Measurements from ENCODE around the gene AACS. TPM values are rescaled to one million over a fixed set of nuclear protein-coding genes. Genes with fewer than 3 reads are reported as not detected.

The AACS gene
- total and polyA plus RNA-seq, 2 donors (not counting 1 experiment from before 2014, with no cell fraction given): 6.1 to 20.8 TPM

DNA sequence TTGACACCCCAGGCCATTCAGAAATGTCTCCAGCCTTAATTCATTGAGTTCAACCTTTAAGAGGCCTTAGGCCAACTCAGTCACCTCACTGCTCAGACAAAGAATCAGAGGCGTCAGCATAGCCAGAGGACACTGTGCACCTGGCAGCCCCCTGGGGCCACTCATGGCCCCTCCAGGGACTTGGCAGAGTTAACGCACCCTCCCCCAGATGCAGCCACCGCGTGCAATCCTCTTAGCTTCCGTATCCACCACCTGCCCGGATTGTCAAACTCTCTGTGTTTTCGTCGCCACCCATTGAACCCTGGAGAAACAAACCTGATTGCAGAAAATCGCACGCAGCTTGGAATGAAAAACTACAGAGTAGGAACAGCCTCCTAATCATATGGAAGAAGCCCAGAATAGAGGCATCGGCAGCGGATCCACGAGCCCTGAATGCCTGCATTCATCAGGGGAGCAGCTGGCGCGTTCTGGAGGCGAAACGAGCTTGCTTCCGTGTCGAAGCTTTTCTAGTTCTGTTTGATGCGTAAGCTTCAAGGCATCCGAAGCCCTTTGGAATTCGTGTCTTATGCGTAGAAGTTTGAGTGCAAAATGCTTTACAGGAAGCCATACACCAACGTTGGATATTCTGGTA is 49.4 kb upstream of the AACS start:
- H4K20me1 ChIP-seq (ENCODE audit: control insufficient read depth, insufficient read depth, low read length, poor library complexity, severe bottlenecking): peaks cover 13% of the 10 kb centered on the region
- ATAC-seq (ENCODE audit: low read depth) (no peak), DNase-seq (no peak)
- ChIA-PET CTCF (no interaction called here), POLR2A (interaction anchor here (0.6 kb wide), 2 partner anchors 57 to 893 kb away, joined by 3 to 9 read pairs; no protein-coding TSS in a partner anchor)
- no peaks in the 10 kb centered on the region for H3K9me3 Mint-ChIP-seq (ENCODE audit: insufficient read depth)
- H3K4me1 ChIP-seq (ENCODE audit: control insufficient read depth in 2 of 2, insufficient read depth in 2 of 2, low read length in 2 of 2): no peaks in the 10 kb centered on the region
- H3K4me2 ChIP-seq (replicated peaks; ENCODE audit: low read depth, low read length, poor library complexity, severe bottlenecking): no peak overlapping the region
- no peak overlapping the region for H3K9ac ChIP-seq (ENCODE audit: low read length)
- TF ChIP-seq EZH2 (IDR thresholded peaks at IDR 0.05; ENCODE audit: borderline replicate concordance, insufficient read depth, low read depth, low read length, poor library complexity, severe bottlenecking): no peak
- TF ChIP-seq, protein P1, sequence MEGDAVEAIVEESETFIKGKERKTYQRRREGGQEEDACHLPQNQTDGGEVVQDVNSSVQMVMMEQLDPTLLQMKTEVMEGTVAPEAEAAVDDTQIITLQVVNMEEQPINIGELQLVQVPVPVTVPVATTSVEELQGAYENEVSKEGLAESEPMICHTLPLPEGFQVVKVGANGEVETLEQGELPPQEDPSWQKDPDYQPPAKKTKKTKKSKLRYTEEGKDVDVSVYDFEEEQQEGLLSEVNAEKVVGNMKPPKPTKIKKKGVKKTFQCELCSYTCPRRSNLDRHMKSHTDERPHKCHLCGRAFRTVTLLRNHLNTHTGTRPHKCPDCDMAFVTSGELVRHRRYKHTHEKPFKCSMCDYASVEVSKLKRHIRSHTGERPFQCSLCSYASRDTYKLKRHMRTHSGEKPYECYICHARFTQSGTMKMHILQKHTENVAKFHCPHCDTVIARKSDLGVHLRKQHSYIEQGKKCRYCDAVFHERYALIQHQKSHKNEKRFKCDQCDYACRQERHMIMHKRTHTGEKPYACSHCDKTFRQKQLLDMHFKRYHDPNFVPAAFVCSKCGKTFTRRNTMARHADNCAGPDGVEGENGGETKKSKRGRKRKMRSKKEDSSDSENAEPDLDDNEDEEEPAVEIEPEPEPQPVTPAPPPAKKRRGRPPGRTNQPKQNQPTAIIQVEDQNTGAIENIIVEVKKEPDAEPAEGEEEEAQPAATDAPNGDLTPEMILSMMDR (IDR thresholded peaks at IDR 0.05): no peak
- H3K36me3 ChIP-seq (replicated peaks in 1 of 2; ENCODE audit: control extremely low read depth in 1 of 2, control insufficient read depth in 1 of 2, extremely low read depth in 1 of 2, insufficient read depth in 2 of 2, low read length in 1 of 2): peaks cover 0 to 44% of the 10 kb centered on the region in 2 experiments
- H3K79me2 ChIP-seq (ENCODE audit: control insufficient read depth, insufficient read depth, low read length): peaks cover 27% of the 10 kb centered on the region
- intact Hi-C loops (cut with micrococcal nuclease): no loop called here
- H3K27me3 Mint-ChIP-seq: no peaks in the 10 kb centered on the region
- peak overlapping the region; percentile 6 for H3K27ac Mint-ChIP-seq
- no peaks in the 10 kb centered on the region for H3K9me3 ChIP-seq (ENCODE audit: control extremely low read depth in 1 of 3, control insufficient read depth in 2 of 3, insufficient read depth in 1 of 3, low read length in 2 of 3)
- H3K27ac ChIP-seq (ENCODE audit: low read length in 2 of 2): no peak overlapping the region
- 91% methylated on average over 21 of the region's 24 CpGs for WGBS (ENCODE audit: insufficient coverage)
- H3K27me3 ChIP-seq (replicated peaks in 1 of 4; ENCODE audit: control extremely low read depth in 1 of 4, control insufficient read depth in 3 of 4, insufficient read depth in 4 of 4, low read length in 3 of 4): no peaks in the 10 kb centered on the region
- H3K4me1 Mint-ChIP-seq: peaks cover 7% of the 10 kb centered on the region
- no peak overlapping the region for H2AFZ ChIP-seq (ENCODE audit: insufficient read depth, low read depth, low read length, poor library complexity, severe bottlenecking)
- H3K4me3 Mint-ChIP-seq: no peak overlapping the region
- no peak overlapping the region for H3K4me3 ChIP-seq (ENCODE audit: control extremely low read depth in 1 of 5, extremely low read depth in 1 of 5, insufficient read depth in 1 of 5, low read depth in 2 of 5, low read length in 4 of 5)

DNA sequence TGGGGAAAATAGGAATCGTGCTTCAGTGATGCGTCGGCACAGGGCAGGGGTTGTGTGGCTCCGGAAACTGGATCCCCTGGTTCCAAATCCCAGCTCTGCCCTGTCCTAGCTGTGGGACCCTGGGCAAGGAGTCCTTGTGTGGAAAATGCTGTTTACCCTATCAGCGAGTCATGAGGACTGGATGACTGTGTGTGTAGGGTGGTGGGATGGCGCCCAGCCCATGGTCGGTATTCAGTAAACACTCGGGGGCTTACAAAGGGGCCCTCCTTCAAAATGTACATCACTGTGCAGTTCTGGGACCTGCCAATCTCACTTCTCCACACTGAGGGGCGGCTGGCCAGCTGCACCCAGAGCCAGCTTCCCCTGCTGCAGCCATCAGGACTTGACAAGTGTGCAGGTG is 47.4 kb upstream of the AACS start:
- Histone ChIP-seq H3K9me3 (ENCODE audit: control extremely low read depth in 1 of 3, control insufficient read depth in 2 of 3, insufficient read depth in 1 of 3, low read length in 2 of 3) (peaks cover 0 to 2% (median 0%) of the 10 kb centered on the region in 3 donors), H4K20me1 (ENCODE audit: control insufficient read depth, insufficient read depth, low read length, poor library complexity, severe bottlenecking) (no peaks in the 10 kb centered on the region), H3K27me3 (replicated peaks in 1 of 4; ENCODE audit: control extremely low read depth in 1 of 4, control insufficient read depth in 3 of 4, insufficient read depth in 4 of 4, low read length in 3 of 4) (no peaks in the 10 kb centered on the region), H3K27ac (ENCODE audit: low read length in 2 of 2) (no peak overlapping the region), H3K4me1 (ENCODE audit: control insufficient read depth in 2 of 2, insufficient read depth in 2 of 2, low read length in 2 of 2) (no peaks in the 10 kb centered on the region), H3K4me3 (ENCODE audit: control extremely low read depth in 1 of 5, extremely low read depth in 1 of 5, insufficient read depth in 1 of 5, low read depth in 2 of 5, low read length in 4 of 5) (no peak overlapping the region), H3K79me2 (ENCODE audit: control insufficient read depth, insufficient read depth, low read length) (peaks cover 10% of the 10 kb centered on the region), H3K4me2 (replicated peaks; ENCODE audit: low read depth, low read length, poor library complexity, severe bottlenecking) (no peak overlapping the region), H2AFZ (ENCODE audit: insufficient read depth, low read depth, low read length, poor library complexity, severe bottlenecking) (no peak overlapping the region), H3K9ac (ENCODE audit: low read length) (no peak overlapping the region), H3K36me3 (replicated peaks in 1 of 2; ENCODE audit: control extremely low read depth in 1 of 2, control insufficient read depth in 1 of 2, extremely low read depth in 1 of 2, insufficient read depth in 2 of 2, low read length in 1 of 2) (peaks cover 0 to 44% of the 10 kb centered on the region in 2 experiments)
- Mint-ChIP-seq H3K27ac (no peak overlapping the region), H3K4me1 (peaks cover 7% of the 10 kb centered on the region), H3K4me3 (no peak overlapping the region), H3K9me3 (ENCODE audit: insufficient read depth) (no peaks in the 10 kb centered on the region), H3K27me3 (no peaks in the 10 kb centered on the region)
- no peak for DNase-seq
- intact Hi-C loops (cut with micrococcal nuclease): no loop called here
- ATAC-seq (ENCODE audit: low read depth): no peak
- WGBS (ENCODE audit: insufficient coverage): 96% methylated on average over 6 of the region's 9 CpGs
- CTCF ChIA-PET: no interaction called here
- TF ChIP-seq EZH2 (IDR thresholded peaks at IDR 0.05; ENCODE audit: borderline replicate concordance, insufficient read depth, low read depth, low read length, poor library complexity, severe bottlenecking): no peak
- TF ChIP-seq, protein P1 (IDR thresholded peaks at IDR 0.05): no peak
- POLR2A ChIA-PET: no interaction called here
